ENCODE measurements around the gene STAG1. TPM values are rescaled to one million over a fixed set of nuclear protein-coding genes. Genes with fewer than 3 reads are reported as not detected.

STAG1 gene
- total RNA-seq, 1 experiment from 2014 or later = 34.6 TPM

GRCh38 chr3:136464502-136464901 lies 287.7 kb downstream of the STAG1 start:
- no peak for DNase-seq
- Mint-ChIP-seq H3K4me3 (no peak overlapping the region), H3K27me3 (ENCODE audit: low read depth) (no peaks in the 10 kb centered on the region), H3K36me3 (ENCODE audit: insufficient read depth in 1 of 3, low read depth in 3 of 3) (peaks cover 15 to 23% (median 17%) of the 10 kb centered on the region in 3 experiments; a peak in 6 of 7 replicates), H3K4me1 (no peaks in the 10 kb centered on the region), H3K27ac (no peak overlapping the region), H3K9me3 (peaks cover 0 to 3% of the 10 kb centered on the region in 2 experiments; a peak in 1 of 5 replicates)
- Histone ChIP-seq H3K79me1 (ENCODE audit: insufficient read depth, low read depth, low read length, poor library complexity, severe bottlenecking) (no peaks in the 10 kb centered on the region), H3K4me1 (ENCODE audit: insufficient read depth, low read length) (no peaks in the 10 kb centered on the region), H3K23me2 (ENCODE audit: insufficient read length, low read depth, low read length, poor library complexity, severe bottlenecking) (no peaks in the 10 kb centered on the region), H3K27ac (ENCODE audit: insufficient read length, low read depth, low read length) (no peak overlapping the region), H2BK12ac (ENCODE audit: insufficient read length, low read depth, low read length) (no peak overlapping the region), H2AK5ac (ENCODE audit: insufficient read length, low read length) (no peak overlapping the region), H4K8ac (replicated peaks; ENCODE audit: insufficient read length, low read depth, low read length) (no peak overlapping the region), H2BK20ac (ENCODE audit: low read depth, low read length, poor library complexity, severe bottlenecking) (no peak overlapping the region), H3K56ac (ENCODE audit: insufficient read length, low read depth, low read length) (no peak overlapping the region), H3K9ac (ENCODE audit: extremely low read depth, insufficient read length, low read length) (no peak overlapping the region), H3K4me2 (ENCODE audit: insufficient read depth, insufficient read length, low read length) (no peak overlapping the region), H4K5ac (ENCODE audit: insufficient read length, low read depth, low read length) (no peak overlapping the region), H3K18ac (ENCODE audit: insufficient read length, low read depth, low read length) (no peak overlapping the region), H3K4ac (ENCODE audit: low read depth, low read length) (no peak overlapping the region), H3K14ac (ENCODE audit: insufficient read depth, low read length) (no peak overlapping the region), H2BK15ac (ENCODE audit: low read depth, low read length) (no peak overlapping the region), H2BK120ac (ENCODE audit: low read depth, low read length, poor library complexity, severe bottlenecking) (no peak overlapping the region), H3K23ac (ENCODE audit: insufficient read length, low read depth, low read length) (no peak overlapping the region), H4K20me1 (ENCODE audit: control insufficient read depth, insufficient read depth, insufficient read length) (no peaks in the 10 kb centered on the region), H3K79me2 (ENCODE audit: insufficient read depth, low read length) (no peaks in the 10 kb centered on the region), H3K27me3 (ENCODE audit: insufficient read depth, low read length) (no peaks in the 10 kb centered on the region), H4K91ac (ENCODE audit: insufficient read length, low read depth, low read length) (no peak overlapping the region), H3K9me3 (ENCODE audit: control insufficient read depth, low read depth, low read length) (no peaks in the 10 kb centered on the region), H2BK5ac (ENCODE audit: insufficient read length, low read length) (no peak overlapping the region), H2AFZ (ENCODE audit: low read length) (no peak overlapping the region), H3T11ph (ENCODE audit: low read length) (no peak overlapping the region)
- WGBS (ENCODE audit: extremely low coverage, insufficient read length, low lambda C conversion rate) = no CpG with 5 or more reads among the region's 2 CpGs
- TF ChIP-seq CTCF (conservative IDR thresholded peaks at IDR 0.05) = no peak

All from H9 (cell line).